Hindlimb muscle (tissue), 1 donor: ENCODE measurements around the gene TBC1D7. TPM values are rescaled to one million over a fixed set of nuclear protein-coding genes. Genes with fewer than 3 reads are reported as not detected.

Experiments used
- DNase-seq: peaks from one replicate; pipeline ENCODE4 v3.0.0-alpha.2; 2013
- polyA plus RNA-seq: library from polyadenylated mRNA; unstranded; fragments of 120-200 nt; gene quantifications from one replicate; pipeline ENCODE4 v1.2.1, GENCODE V29; 2013; ENCODE audit not compliant: insufficient read length

The TBC1D7 gene
- polyA plus RNA-seq, 1 donor: 26.2 TPM

DNA sequence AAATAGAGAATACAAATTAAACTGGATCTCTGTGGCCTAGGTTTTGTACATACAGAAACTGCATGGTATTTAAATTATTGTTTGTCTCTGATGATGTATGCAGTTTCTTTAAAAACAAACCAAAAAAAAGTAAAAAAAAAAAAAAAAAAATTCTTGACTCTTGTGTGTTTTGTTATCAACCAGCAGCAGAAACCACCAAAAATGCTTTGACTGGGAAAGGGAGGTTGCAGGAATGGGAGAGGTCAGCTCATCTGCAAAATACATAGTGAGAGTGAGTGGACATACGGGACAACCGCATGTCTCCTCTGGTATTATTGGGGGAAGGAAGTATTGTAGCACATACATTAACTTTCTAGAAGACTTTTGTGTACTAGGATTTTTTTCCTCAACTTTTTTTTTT is 38.0 kb downstream of the TBC1D7 start:
- no peak for DNase-seq

DNA sequence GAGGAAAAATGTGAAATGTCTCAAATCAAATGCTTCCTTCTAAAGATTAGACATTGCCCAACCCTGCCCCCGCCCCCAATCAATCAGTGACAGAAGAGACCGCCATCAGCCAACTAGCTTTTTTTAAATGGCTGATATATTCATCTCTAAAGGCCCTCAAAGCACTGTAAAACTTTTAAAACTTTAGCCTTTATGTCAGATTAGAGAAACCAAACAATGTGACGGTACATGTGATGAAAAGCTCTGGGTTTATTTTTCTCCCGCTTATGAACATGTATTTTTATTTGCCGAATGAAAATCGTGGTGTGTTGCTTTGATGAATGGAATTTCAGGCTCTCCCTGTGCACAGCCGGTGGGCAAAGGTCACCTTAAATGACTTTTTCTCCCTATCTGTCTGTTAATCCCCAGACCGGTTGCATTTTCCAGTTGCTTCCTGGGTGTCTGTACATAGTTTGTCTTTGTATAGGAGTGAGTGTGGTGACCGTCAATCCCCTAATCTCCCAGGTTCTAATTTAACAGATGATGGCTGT is 38.5 kb downstream of the TBC1D7 start:
- DNase-seq: no peak

- no peak for DNase-seq
Observed at GRCh38 chr6:13288969-13289391, 39.4 kb downstream of the TBC1D7 start.

DNA sequence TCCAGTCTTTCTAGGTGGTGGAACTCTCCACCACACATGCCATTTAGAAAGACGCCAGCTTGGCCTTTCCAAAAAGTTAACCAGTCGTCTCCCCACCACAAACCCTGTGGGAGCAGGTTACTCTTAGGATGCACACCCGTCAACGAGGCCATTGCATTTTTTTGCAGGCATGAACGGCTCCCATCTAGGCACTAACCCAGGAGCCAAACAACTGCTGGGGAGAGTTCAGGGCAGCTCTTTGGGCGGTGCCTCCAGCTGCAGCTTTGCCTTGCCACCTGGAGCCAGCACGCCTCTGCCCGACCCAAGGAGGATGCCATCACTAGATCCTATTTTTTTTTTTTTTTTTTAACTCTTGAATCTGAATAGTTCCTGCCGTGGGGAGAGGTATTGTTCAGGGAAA is 39.9 kb downstream of the TBC1D7 start:
- no peak for DNase-seq

GRCh38 chr6:13287104-13287503 is 41.2 kb downstream of the TBC1D7 start:
- DNase-seq: no peak

DNA sequence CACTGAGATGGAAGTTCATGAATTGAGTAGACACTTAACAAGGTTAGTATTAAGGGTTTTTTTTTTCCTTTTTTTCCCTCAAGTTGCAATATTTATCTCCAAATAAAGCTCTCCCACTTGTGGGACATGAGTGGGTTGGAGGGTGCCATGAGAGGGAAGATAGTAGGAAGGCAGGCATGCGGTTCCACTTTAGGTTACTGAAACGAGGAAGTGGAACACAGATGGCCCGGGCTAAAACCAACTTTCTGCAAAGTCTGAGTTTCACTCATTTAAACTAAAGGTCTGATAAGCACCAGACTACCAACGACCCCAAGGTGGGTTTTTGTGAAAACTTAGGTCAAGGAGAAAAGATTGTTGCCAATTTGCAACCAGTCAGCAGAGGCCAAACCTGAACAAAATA is 42.2 kb downstream of the TBC1D7 start:
- no peak for DNase-seq

- DNase-seq: no peak
Observed at GRCh38 chr6:13285705-13286104, 42.6 kb downstream of the TBC1D7 start.

DNA sequence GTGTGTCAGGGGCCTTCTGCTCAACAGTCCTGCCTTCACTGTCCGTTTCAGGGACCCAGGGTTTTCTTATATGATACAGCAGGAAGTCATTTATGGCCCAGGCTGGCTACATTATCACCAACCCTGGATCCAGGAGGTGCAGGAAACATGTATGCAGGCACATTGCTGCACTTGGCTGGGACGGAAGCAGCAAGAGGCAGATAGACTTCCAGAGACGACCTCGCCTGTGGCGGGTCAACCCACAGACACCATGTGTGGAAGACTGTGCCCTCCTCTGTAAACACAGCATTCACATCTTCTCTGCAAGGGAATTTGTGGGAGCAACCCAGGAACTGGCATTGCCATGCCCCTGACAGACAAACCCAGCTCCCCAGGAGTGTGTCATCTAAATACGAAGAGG is 43.7 kb downstream of the TBC1D7 start:
- no peak for DNase-seq

DNA sequence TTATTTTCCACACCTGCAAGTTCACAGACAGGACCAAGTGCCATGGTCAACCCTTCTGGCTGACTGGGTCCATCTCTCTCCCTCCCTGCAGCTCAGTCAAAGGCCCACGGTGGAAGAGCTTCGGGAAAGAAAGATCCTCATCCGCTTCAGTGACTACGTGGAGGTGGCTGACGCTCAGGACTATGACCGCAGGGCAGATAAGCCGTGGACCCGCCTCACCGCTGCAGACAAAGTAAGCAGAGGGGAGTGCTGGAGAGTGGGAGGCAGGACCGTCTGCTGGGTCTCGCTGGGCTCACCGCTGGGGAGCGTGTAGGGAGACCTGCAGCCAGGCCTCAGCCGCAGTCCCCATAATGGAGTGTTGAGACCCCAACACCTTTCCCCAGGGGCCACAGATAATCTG is 45.0 kb downstream of the TBC1D7 start:
- no peak for DNase-seq

DNA sequence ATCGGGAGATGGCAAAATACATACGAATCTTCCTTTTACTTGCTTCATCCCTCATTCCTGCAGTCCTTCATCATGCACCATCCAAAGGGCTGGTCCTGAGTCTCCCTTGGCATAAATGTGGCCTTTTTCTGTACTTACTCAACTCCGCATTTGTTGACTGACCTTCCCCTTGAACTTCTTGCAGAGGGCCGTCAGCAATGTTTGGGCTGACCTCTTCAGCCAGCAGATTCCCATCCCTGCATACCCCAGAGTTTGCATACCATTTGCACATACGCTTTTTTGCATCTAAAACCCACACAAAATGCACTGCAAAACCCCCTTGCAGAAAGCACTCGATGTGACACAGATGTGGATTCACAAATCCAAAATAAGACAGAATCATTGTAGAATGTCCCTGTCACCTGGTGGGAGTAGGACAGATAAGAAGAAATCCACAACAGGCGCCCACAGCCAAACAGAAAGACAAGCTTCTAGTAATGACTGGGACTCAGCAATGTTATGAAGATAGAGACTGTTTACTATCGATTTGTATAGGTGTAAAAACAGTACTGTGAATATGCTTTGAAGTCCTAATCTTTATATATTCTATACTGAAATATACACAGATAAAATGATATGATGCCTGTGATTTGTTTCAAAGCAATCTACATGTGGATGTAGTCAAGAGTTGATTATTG is 45.8 kb downstream of the TBC1D7 start:
- no peak for DNase-seq

DNA sequence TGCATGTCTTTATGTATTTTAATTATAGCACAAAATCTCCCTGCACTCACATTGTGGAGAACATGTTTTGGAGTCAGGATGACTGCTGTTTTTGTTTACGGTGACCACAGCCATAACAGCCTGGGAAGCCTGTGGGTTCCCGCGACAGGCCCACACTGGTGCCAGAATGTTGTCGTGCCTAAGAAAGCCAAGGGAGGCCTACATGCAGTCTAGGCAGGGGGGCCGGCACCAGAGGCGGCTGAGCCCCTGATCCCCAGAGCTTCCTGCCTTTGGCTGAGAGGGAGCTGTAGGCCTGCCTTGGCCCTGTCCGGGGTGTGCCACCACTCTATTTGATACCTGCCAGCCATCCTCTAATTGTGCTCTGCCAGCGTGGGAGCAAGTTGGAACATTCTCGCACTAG is 46.7 kb downstream of the TBC1D7 start:
- DNase-seq: no peak

DNA sequence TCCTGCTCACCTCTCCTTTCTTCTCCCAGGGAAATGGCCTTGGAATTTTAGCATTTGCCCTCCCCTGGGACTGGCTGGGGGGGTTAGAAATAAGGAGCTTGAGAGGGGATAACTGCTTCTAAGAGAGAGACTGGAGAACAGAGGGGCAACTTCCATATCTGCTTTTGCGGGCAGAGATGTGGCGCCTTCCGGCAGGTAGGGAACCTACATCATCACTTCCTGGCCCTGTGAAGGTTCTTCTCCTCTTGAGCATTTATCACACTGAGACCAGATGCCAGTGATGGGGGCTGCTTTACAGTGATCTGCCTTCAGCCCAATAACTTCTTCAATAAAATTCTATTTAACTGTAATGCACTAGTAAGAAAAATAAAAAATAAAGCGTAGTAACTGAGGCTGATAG is 48.1 kb downstream of the TBC1D7 start:
- no peak for DNase-seq

- DNase-seq: no peak
Observed at GRCh38 chr6:13278991-13279390, 49.3 kb downstream of the TBC1D7 start.

DNA sequence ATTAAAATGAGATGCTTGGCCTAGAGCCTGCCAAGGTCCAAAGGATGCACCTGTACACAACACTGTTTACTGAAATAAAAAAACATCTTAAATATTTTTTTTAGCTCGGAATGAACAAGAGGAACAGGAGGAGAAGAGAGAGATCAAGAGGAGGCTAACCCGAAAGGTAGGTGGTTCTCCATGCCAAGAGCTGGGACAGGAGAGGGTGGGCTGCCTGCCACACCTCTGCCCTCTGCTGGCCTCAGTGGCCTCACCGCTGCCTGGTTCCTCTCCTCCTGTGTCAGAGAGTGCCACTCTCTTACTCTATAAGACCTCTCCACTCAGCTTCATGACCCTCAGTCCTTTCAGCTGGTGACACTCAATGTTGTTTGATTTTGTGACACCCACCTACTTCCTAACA is 50.2 kb downstream of the TBC1D7 start:
- no peak for DNase-seq

GRCh38 chr6:13277231-13277630 is 51.1 kb downstream of the TBC1D7 start:
- DNase-seq: no peak

DNA sequence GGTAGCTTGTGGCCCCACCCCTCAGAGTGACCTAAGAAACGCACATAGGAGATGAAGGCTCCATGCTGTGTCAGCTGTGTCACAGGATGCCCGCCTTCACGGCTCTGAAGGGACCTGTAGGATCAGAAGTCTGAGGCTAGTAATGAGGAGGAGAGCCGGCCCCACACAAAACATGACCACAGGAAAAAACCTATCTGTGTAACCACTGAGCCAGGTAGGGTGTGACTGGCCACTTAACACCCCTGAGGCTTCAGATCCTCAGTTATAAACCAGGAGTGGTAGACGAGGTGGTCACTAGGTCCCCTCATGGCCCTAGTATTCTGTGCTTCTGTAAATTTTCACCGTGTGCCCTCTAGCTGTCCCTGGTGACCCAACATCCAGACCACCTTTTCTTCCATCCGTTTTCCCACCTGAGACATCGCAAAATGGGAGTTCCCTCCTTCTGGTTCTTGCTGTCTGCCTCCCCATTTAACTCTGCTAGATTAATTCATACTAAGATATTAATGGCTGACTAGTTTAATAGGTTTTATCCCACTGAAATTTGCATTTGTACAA is 52.8 kb downstream of the TBC1D7 start:
- no peak for DNase-seq

DNA sequence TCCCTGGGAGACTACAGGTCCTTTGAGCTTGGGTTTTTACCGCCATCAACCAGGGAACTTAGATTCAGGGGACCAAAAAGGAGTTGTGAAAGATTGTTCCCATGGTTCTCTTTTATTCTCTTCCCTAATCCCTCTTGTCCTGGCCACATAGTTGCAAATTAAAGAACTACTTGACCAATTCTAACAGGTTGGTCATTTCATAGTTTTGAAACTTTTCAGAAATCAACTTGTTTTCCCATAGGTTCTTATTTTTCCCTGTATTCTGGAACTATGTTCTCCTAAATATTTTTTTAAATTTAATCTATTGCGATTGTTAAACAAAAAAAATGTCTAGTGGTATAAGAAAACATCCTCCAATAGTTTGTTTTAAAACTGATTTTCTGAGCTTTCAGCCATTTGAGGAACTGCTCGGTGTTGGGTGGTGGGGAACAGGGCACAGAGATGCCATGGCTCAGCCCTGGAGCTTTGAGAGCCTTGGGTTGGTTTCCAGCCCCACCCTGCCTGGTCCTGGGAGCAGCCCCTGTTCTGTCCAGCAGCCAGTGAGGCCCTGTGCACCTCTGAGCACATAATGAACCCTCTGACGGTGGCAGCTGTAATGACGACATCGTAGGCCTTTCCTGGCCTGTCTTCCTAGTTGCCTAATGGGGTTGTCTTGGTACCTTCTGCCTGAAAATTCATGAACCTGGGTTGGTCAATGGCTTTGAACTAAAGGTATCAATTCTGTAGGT is 53.5 kb downstream of the TBC1D7 start:
- DNase-seq: no peak

DNA sequence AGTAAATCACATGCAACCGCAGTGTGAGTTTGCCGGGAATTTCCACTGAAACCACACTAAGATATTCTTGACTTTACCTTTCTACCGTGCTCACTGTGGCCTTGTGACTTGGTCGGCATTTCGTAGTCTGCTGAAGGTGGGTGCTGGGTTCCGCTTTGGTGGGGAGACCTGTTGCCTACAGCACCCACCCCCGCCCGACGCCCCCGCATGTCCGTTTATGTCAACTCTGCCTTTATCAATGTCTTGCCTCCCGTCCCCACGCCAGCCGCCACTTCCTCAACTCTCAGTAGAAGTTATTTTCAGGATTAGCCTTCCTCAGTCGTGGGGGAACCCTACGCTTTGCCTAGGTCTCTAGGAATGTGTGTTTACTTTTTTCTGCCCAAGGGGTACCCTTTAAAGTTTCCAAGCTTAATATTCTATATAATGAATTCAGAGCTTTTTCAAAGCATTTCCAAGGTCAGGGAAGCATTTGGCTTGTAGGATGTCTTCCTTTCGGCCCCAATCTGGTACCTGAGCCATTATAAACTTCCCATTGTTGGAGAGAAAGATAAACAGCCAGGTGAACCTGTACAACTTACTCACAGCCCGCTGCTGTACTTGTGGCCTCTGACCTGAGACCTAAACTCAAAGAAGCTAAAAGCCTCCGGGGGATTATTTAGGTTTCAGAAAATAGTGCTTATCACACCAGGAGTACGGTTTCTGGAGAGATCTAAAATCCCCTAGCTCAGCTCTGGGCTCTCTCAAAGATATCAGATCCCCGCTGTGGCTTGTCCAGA is 54.2 kb downstream of the TBC1D7 start:
- DNase-seq: no peak

GRCh38 chr6:13273202-13273930 is 55.0 kb downstream of the TBC1D7 start:
- no peak for DNase-seq

DNA sequence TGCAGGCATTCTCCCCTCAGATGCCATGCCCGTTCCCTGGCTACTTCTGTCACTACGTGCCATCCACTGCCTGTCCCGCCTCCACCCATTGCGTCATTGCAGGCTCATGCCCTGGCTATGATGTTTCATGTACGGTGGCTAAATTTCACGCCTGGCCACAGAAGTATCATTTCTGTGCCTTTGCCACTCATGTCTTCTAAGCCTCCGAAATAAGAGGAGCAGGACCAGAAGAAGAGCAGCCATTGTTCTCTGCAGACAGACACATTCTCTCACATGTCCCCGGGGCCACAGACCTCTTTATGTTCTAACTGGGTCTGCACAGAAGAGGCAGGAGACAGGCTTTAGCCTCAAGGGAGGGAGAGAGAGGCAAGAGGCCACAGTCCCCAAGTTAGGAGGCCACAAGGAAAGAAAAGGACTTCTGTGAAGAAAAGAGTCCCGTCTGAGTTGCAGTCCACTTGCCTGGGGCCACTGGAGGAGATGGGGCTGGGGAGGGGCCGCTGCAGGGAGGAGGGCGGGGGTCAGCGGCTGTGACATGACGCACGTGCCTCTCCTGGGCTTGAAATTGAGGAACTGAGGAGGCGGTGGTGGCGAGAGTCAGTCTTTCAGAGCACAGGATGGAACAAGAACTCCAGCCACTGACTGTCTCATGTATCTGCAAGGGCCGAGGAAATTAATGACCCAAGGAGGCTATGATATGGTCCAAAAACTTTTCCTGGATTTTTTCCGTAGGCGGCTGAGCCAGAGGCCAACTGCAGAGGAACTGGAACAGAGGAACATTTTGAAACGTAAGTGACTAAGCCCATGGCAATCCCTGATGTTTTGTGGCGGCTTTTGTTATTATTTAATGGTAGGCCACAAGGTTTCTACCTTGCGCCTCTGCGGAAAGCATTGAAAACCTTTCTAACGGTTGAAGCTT is 55.9 kb downstream of the TBC1D7 start:
- DNase-seq: no peak

GRCh38 chr6:13268913-13269518 is 59.3 kb downstream of the TBC1D7 start:
- DNase-seq: no peak
